SHP77 (cell line): Measurements from ENCODE around the gene SEH1L.
"Not testable (repeated sequence)": the region's sequence is repeated elsewhere in the genome, so short reads cannot be mapped to it uniquely, and the experiment has no call there.

Source experiments
- DNase-seq, 2 experiments: peaks; one replicate each; lab custom pipeline; 2025; lab: John Stamatoyannopoulos, UW

SEH1L gene

GRCh38 chr18:12947285-12948049 lies at the start of gene SEH1L:
Gene SEH1L (plus strand): TSS chr18:12948011. CDS start chr18:12948122, 111 bp downstream.
- DNase-seq = peak; percentile 84 to 94

- not testable (repeated sequence) for DNase-seq
These were observed 46.6 kb upstream of the SEH1L start for GRCh38 chr18:12901208-12901607.

DNA sequence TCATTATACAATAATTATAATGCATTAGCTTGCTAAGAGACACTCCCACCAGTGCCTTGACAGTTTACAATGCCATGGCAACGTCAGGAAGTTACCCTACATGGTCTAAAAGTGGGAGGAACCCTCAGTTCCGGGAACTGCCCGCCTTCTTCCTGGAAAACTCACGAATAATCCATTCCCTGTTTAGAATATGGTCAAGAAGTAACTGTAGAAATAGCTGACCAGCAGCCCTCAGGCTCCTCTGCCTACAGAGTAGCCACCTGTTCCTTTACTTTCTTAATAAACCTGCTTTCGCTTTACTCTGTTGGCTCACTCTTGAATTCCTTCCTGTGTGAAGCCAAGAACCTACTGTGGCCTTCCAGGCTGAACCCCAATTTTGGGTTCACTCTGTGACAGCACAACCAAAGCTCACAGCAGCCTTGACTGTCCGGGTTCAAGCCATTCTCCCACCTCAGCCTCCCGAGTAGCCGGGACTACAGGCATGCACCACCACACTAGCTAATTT lies 43.7 kb upstream of the SEH1L start:
- no peak for DNase-seq

DNA sequence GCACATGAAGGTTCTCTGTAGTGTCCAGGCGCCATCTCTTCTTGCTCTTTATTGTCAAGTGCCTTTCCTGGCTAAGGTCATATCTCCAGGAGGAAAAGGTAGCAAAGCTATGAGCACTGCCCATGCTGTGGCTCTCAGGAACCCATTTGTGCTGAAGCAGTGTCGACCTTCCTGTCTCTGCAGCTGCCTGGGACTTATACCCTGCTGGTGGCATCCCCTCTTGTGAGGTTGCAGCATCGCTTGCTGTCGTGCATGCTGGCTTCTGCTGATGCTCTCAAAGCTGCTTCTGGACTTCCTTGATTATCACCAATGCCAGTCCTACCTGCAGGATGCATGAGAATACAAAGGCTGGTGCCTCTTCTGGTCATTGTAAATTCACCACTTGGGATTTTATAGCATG lies 41.7 kb upstream of the SEH1L start:
- DNase-seq = no peak

DNA sequence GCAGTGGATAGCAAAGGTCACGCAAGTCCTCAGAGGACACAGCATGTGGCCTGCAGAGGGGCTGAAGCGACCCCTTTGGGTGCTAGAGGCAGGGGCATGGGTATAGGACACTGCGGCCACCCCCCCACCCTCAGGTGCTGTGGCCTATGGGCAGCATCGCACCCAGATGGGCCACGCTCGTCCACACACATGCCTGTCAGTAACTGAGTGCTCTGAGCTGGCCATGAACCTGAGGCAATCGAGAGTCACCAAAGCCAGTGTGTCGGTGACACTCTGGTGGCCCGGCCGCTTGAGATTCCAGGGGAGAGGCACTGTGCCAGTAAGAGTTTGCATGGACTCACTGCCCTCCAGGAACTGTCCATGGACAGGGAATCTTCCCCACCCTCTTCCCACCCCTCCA lies 41.0 kb upstream of the SEH1L start:
- DNase-seq = no peak

DNA sequence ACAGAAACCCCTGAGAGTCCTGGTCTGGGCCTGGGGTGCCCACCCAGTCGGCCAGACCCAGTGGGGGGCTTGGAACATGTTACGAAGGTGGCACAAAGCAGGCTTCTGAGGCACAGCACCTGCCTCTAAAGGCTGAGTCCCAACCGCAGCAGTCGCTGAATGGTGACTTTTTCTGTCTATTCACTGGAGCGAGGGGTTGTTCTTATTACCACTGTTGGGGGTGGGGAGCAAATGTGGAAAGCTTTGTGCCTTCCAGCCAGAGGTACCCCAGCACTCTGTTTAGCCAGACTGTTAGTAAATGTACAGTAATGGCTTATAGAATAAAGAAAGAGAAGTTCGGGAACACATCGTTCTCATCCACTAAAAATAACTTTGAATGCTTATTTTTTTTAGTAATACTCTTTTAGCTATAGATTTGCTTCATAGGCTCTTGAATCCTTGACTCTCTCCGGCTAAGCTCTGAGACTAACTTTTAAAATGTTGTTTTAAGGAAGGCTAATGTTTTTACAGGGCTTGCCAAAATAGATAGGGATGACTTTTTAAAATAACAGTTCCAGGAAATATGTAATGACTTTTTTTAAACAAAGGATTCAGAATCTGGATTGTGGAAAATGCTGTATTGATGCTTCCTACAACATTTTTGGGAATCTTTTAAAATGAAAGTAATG lies 40.4 kb upstream of the SEH1L start:
- no peak for DNase-seq

- no peak for DNase-seq
These were observed 39.1 kb upstream of the SEH1L start for GRCh38 chr18:12908706-12909105.

DNA sequence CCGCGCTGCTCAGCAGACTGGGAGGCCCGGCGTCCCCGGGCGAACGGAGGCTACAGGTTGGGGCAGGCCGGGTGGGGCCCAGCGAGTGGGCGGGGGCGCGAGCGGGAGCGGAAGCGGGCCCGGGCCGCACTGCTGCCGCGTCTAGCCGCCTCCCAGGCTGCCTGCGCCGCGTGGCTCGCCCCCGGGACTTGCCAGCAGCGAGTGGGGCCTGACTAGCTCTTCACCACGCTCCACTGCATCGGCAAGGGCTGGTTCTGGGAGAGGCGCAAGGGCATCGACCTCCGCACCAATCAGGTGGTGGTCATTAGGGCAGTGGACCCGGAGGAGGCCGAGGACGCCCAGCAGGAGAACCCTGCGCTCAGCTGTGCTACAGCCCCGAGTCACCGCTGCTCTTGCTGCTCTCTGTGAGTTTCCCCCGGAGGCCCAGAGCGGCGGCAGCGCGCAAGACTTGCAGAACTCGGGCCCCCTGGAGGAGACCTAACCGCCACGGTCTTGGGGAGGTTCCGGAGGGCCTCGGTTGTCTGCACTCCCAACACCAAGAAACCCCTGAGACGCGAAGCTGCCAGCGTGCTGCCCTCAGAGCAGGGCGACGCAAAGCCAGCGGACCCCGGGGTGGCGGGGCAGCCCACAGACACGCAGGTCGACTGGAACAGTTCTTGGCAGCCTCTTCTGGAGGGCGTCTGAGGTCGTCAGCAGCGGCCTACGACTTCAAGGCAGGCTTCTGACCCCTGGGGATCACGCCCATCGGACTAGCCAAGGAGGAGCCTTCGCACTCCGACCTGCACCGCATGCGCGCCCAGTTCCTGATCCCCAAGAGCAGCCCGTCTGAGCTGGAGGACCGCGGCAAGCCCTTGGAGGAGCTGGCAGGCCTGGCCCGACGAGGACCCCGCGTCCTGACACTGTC lies 36.5 kb upstream of the SEH1L start:
- no peak for DNase-seq

DNA sequence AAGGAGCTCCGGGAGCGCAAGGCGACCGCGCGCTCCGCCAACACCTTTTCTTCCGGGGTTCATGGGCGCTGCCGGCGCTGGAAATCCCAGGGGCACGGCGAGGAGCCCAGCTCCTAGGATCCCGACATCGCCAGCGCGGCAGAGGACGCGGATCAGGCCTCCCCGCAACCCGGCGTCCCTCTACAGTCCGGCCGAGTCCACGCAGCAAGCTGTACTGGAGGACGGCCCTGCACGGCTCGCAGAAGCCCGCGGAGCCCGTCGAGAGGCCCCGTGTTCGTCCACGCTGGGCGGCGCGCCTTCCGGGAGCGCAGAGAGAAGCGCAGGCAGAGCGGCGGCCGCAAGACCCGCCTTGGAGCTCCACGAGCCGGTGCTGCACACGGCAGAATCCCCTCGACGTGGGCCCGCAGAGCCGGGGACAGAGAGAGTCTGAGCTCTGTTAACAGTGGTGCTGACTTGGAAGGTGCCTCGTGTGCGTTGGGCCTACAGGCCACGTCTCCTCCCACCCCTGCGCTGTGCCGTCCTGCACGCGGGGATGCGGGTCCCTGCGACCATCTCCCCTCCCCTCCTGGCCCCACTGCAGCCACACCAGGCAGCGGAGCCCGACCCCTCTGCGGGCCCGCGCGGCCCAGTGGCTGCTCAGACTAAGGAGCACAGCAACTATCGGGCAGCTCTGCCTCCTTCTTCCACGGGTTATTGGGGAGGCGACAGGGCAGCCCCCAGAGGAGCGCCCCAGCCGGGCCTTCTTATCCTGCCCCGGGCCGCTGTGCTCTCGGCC lies 35.7 kb upstream of the SEH1L start:
- no peak for DNase-seq

- no peak for DNase-seq
These were observed 26.6 kb upstream of the SEH1L start for GRCh38 chr18:12921178-12921577.

GRCh38 chr18:12922266-12922665 lies 25.5 kb upstream of the SEH1L start:
- no peak for DNase-seq

GRCh38 chr18:12924616-12925015 lies 23.2 kb upstream of the SEH1L start:
- DNase-seq = no peak

GRCh38 chr18:12928206-12928605 lies 19.6 kb upstream of the SEH1L start:
- no peak for DNase-seq

- no peak for DNase-seq
These were observed 19.2 kb upstream of the SEH1L start for GRCh38 chr18:12928641-12929040.

GRCh38 chr18:12929477-12930083 lies 18.2 kb upstream of the SEH1L start:
- no peak for DNase-seq

DNA sequence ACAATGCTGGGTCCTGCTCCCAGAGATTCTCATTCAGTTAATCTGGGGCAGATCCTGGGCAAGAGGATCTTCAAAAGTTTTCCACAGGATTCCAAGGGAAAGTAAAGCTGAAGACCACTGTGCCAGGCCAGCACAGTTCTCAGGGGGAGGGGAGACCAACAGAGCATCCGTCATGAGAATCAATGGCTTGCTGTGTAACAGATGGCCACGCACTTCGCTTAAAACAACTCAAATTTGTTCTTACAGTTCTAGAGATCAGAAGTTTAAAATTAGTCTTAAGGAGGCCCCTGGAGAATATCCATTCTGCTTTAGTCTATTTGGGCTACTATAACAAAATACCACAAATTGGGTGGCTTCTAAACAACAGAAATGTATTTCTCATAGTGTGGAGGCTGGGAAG lies 17.4 kb upstream of the SEH1L start:
- no peak for DNase-seq

GRCh38 chr18:12930908-12931307 lies 16.9 kb upstream of the SEH1L start:
- DNase-seq = no peak

DNA sequence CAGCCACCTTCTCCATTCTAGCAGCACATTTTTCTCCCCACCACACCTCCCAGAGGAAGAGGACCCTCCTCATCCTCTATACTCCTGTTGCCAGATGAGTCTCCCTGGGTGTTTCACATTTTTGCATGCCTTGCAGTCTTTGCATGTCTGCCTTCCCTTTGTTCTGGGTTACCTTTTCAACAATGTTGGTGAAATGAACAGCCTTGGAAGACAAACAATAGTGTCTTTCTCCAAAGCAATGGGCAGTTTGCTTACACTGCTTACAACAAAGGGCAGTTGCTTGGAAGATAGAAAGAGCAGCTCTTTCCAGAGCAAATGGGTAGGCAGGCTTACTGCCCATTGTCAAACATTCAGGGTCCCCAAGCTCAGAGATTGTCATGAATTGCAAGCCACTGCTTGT lies 14.5 kb upstream of the SEH1L start:
- DNase-seq = no peak

DNA sequence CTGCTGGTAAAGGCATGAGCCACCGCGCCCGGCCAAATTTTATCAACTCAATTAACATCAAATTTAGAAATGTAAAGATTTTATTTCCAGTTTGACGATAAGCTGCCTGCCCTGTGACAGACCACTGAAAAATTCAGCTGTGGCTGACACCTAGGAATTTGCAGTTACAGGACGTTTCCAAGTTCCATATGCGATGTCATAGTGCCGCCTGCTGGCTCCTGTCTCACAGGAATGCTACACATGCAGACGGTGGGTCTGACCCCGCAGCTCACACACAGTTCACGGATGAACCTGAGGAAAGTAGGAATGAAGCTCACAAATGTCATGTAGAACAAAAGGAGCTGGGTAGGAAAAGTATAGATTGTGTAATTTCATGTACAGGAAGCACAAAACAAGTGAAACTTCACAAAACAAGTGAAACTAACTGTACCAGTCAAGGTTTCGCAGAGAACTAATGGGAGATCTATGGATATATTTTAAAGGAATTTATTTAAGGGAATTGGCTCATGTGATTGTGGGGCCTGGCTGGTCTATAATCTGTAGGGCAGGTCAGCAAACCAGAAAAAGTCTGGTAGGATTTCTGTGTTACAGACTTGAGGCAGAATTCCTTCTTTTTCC lies 13.2 kb upstream of the SEH1L start:
- peak; percentile 52 to 59 for DNase-seq

- DNase-seq = no peak
These were observed 8.6 kb upstream of the SEH1L start for GRCh38 chr18:12939162-12939561.

DNA sequence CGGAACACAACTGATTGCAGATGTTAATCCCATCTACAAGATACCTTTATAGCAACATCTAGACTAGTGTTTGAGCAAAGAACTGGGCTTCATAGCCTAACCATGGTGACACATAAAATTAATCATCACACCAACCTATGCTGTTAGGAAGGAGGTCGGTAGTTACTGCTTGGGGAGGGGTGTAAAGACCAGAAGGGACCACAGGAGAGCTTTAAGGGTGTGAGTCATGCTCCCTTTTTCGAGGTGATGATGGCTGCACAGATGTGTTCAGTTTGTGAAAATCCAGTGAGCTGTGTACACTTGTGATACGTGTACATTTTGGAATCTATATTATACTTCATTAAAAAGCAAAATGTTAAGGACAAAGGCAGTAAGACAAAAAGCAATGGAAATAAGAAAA lies 4.6 kb upstream of the SEH1L start:
- no peak for DNase-seq
